HG03108 (cell line): Measurements from ENCODE around the gene DNAH7.

Source experiments
- ATAC-seq: cut with Tn5 transposase; IDR thresholded peaks from one replicate; pipeline ENCODE4 v1.9.1; 2021; ENCODE audit warnings: moderate library complexity; ENCODE audit not compliant: unreplicated experiment

DNAH7 gene

GRCh38 chr2:195818106-195818505 lies 250.5 kb downstream of the DNAH7 start:
- ATAC-seq = no peak

- no peak for ATAC-seq
These were observed 253.6 kb downstream of the DNAH7 start for GRCh38 chr2:195815083-195815482.

- ATAC-seq = no peak
These were observed 255.2 kb downstream of the DNAH7 start for GRCh38 chr2:195813421-195813820.

- no peak for ATAC-seq
These were observed 258.1 kb downstream of the DNAH7 start for GRCh38 chr2:195810340-195811098.

GRCh38 chr2:195808189-195808588 lies 260.4 kb downstream of the DNAH7 start:
- ATAC-seq = no peak

GRCh38 chr2:195805283-195805976 lies 263.2 kb downstream of the DNAH7 start:
- ATAC-seq = no peak

GRCh38 chr2:195795879-195796278 lies 272.8 kb downstream of the DNAH7 start:
- ATAC-seq = no peak

- ATAC-seq = no peak
These were observed 274.8 kb downstream of the DNAH7 start for GRCh38 chr2:195793881-195794280.

- ATAC-seq = no peak
These were observed 286.5 kb downstream of the DNAH7 start for GRCh38 chr2:195782156-195782555.

GRCh38 chr2:195779491-195779890 lies 289.1 kb downstream of the DNAH7 start:
- ATAC-seq = no peak

- ATAC-seq = no peak
These were observed 298.7 kb downstream of the DNAH7 start for GRCh38 chr2:195769975-195770374.

- ATAC-seq = no peak
These were observed 300.2 kb downstream of the DNAH7 start for GRCh38 chr2:195768431-195768830.

GRCh38 chr2:195766691-195767090 lies 301.9 kb downstream of the DNAH7 start:
- ATAC-seq = no peak

GRCh38 chr2:195763866-195764265 lies 304.8 kb downstream of the DNAH7 start:
- no peak for ATAC-seq

GRCh38 chr2:195759877-195760276 lies 308.8 kb downstream of the DNAH7 start:
- ATAC-seq = no peak

- no peak for ATAC-seq
These were observed 309.8 kb downstream of the DNAH7 start for GRCh38 chr2:195758846-195759245.

- ATAC-seq = no peak
These were observed 312.3 kb downstream of the DNAH7 start for GRCh38 chr2:195756218-195756942.

GRCh38 chr2:195741191-195741590 lies 327.4 kb downstream of the DNAH7 start:
- no peak for ATAC-seq

- no peak for ATAC-seq
These were observed 330.9 kb downstream of the DNAH7 start for GRCh38 chr2:195737511-195738325.

GRCh38 chr2:195735347-195735746 lies 333.3 kb downstream of the DNAH7 start:
- no peak for ATAC-seq

- no peak for ATAC-seq
These were observed 333.7 kb downstream of the DNAH7 start for GRCh38 chr2:195734931-195735330.
